Omental fat pad (tissue), 4 donors: ENCODE data around the gene SCGB1C2. TPM values are rescaled to one million over a fixed set of nuclear protein-coding genes. Genes with fewer than 3 reads are reported as not detected.

Experiments
- ATAC-seq: fragments of 150-250 bp; one replicate; pipeline ENCODE4 v1.9.1; 2016; ENCODE audit warnings: mild to moderate bottlenecking, moderate library complexity; ENCODE audit not compliant: low FRiP score
- DNase-seq: peaks from one replicate; pipeline ENCODE4 v3.0.0-alpha.2; 2019; ENCODE audit warnings: low spot score
- total RNA-seq, 4 donors: library from RNA; depleted of rRNA; stranded (reverse); fragments of >200 nt; gene quantifications; one replicate each; pipeline ENCODE4 v1.1.0, GENCODE V29; 2016
- TF ChIP-seq, protein P1 (sequence below), 3 donors: fragments of 450-650 bp; IDR thresholded peaks; one replicate each; pipeline ENCODE4 v1.5.1; 2016 to 2017; ENCODE audit warnings: antibody characterized with exemption in 3 of 3, mild to moderate bottlenecking in 3 of 3, moderate library complexity in 2 of 3

SCGB1C2 gene
- total RNA-seq, 4 donors from 2014 or later = not detected

GRCh38 chr17:170130-170670 lies 32.8 kb downstream of the SCGB1C2 start:
- TF ChIP-seq, protein P1, sequence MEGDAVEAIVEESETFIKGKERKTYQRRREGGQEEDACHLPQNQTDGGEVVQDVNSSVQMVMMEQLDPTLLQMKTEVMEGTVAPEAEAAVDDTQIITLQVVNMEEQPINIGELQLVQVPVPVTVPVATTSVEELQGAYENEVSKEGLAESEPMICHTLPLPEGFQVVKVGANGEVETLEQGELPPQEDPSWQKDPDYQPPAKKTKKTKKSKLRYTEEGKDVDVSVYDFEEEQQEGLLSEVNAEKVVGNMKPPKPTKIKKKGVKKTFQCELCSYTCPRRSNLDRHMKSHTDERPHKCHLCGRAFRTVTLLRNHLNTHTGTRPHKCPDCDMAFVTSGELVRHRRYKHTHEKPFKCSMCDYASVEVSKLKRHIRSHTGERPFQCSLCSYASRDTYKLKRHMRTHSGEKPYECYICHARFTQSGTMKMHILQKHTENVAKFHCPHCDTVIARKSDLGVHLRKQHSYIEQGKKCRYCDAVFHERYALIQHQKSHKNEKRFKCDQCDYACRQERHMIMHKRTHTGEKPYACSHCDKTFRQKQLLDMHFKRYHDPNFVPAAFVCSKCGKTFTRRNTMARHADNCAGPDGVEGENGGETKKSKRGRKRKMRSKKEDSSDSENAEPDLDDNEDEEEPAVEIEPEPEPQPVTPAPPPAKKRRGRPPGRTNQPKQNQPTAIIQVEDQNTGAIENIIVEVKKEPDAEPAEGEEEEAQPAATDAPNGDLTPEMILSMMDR (IDR thresholded peaks at IDR 0.05) = no peak
- DNase-seq = no peak
- ATAC-seq = no peak

GRCh38 chr17:171871-172270 lies 34.5 kb downstream of the SCGB1C2 start:
- DNase-seq (no peak), ATAC-seq (no peak)
- TF ChIP-seq, protein P1 (IDR thresholded peaks at IDR 0.05) = no peak

GRCh38 chr17:172401-172800 lies 35.0 kb downstream of the SCGB1C2 start:
- ATAC-seq (no peak), DNase-seq (no peak)
- TF ChIP-seq, protein P1 (IDR thresholded peaks at IDR 0.05) = no peak

GRCh38 chr17:173166-173911 lies 36.0 kb downstream of the SCGB1C2 start:
- TF ChIP-seq, protein P1 (IDR thresholded peaks at IDR 0.05) = no peak
- ATAC-seq (no peak), DNase-seq (no peak)

GRCh38 chr17:177155-177554 lies 39.8 kb downstream of the SCGB1C2 start:
- DNase-seq (no peak), ATAC-seq (no peak)
- TF ChIP-seq, protein P1 (IDR thresholded peaks at IDR 0.05) = no peak

- ATAC-seq = no peak
- no peak for DNase-seq
Observed at GRCh38 chr17:177762-178161, 40.4 kb downstream of the SCGB1C2 start.

More at GRCh38 chr17:177762-178161, 40.4 kb downstream of the SCGB1C2 start:
- TF ChIP-seq, protein P1 (IDR thresholded peaks at IDR 0.05) = no peak
